GM18505 (cell line): ENCODE results near the gene JCAD.

Experiments
- ATAC-seq: cut with Tn5 transposase; IDR thresholded peaks from one replicate; pipeline ENCODE4 v1.9.1; 2021; ENCODE audit not compliant: unreplicated experiment
- POLR2A ChIP-seq: IDR thresholded peaks from 4 replicates; pipeline ENCODE4 v1.6.1; 2011; ENCODE audit warnings: borderline replicate concordance; ENCODE audit not compliant: insufficient read depth, insufficient read length; ENCODE audit errors: extremely low read depth

Gene JCAD

DNA sequence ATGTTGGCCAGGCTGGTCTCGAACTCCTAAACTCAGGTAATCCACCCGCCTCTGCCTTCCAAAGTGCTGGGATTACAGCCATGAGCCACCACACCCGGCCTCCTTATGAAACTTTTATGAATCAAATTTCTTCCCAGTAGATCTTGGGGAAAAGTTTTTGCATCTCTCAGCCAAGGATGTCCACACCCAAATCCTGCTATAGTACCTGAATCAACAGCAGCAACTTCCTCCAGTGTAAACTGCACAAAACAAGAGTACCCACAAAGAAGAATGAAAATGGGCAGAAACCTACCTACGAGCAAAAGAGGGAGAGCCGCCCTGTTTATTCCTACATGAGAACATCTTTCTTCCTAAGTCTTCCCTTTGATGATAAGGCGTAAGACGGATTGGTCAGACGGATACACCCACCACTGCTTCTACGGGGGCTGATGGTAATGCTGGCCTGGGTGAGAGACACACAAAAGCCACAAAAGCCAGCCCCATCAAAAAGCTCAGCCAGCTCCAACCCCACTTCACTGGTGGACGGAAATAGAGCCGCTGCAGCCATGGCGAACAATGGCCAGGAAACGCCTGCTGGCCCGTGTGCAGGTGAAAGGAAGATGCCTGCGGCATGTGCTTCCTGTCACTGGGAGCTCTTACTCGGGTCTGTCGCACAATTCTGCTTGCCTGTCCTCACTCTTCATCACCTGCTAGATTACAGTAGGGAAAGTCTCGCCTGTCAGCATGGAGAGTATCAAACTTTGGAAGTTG, 10.4 kb downstream of the JCAD start:
- ATAC-seq = no peak
- no peak for TF ChIP-seq POLR2A

DNA sequence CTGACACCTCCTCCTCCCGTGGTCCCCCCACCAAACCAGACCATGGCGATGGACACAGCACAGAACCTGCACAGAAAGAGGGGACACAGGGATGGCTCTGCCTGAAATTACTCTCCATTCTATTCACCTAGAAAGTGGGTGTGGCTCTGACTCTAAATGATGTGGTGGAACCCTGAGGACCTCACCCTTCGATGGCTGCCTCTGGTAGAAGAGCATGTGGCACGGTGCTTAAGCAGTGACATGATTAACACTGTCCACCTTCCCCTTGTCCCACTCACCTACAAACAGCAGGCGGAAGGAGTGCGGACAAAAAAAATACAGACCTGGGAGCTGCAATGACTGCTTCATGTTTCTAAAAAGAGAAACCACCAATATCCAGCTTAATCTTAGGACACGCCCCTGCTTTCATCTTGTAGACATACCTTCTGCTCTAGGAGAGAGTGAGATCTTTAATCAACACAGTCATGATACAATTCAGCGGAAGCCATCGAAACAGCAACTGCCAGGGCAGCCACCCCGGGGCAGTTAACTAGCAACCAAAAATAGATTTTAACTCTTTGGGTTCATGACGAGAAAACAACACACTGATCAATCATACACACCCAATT, 11.4 kb downstream of the JCAD start:
- TF ChIP-seq POLR2A = no peak
- ATAC-seq = no peak

DNA sequence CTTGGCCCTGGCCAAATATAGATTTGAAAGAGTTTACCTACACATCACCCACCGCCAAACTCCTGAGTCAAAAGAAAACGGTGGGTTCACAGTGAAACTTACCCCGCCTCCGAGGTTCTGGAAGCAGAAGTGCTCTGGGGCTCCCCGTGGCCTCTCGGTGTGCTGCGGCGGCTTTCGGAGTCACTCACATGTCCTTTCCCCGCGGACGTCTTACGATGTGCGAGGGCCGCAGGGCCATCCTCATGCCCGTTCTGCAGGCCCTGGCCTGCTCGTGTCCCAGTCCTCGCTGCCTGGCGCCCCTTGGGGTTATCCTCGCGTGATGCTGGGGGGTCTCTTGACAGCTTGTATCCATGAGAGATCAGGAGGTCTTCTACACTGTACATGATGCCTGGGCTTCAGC, 12.0 kb downstream of the JCAD start:
- ATAC-seq = no peak
- no peak for TF ChIP-seq POLR2A

DNA sequence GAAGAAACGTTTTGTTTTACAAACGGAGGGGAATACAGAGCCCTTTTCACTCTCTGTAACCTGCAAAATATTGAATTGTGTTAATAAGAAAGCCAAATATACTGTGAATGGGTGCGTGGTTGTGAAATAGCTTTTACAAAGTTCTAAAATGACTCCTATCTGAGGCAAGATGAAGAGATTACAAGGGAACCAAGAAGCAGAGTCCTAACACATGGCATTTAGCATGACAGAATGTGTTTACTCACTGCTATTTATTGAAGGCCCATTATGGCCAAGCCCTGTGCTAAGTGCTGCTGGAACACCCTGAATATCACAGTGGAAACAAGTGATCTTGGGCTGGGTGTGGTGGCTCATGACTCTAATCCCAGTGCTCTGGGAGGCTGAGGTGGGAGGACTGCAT, 12.9 kb downstream of the JCAD start:
- no peak for ATAC-seq
- no peak for TF ChIP-seq POLR2A

DNA sequence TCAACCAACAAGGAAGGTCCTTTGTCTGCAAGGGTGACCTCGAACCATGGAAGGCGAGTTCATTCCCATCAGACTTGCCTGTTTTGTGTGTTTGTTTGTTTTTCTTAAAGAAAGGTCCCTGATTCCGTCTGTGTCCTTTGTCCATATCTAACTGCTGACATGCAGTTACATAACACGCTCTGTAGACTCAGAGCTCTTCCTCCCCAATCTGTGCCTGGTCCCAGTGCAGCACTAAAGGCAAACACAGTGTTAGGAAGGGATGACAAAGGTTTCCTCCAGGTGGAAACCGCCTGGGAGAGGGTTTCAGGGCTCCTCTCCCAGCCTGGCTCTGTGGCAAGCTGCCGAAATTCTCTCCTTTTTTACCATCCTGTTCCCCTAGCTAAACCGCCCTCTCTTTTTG, 13.4 kb downstream of the JCAD start:
- no peak for TF ChIP-seq POLR2A
- no peak for ATAC-seq

DNA sequence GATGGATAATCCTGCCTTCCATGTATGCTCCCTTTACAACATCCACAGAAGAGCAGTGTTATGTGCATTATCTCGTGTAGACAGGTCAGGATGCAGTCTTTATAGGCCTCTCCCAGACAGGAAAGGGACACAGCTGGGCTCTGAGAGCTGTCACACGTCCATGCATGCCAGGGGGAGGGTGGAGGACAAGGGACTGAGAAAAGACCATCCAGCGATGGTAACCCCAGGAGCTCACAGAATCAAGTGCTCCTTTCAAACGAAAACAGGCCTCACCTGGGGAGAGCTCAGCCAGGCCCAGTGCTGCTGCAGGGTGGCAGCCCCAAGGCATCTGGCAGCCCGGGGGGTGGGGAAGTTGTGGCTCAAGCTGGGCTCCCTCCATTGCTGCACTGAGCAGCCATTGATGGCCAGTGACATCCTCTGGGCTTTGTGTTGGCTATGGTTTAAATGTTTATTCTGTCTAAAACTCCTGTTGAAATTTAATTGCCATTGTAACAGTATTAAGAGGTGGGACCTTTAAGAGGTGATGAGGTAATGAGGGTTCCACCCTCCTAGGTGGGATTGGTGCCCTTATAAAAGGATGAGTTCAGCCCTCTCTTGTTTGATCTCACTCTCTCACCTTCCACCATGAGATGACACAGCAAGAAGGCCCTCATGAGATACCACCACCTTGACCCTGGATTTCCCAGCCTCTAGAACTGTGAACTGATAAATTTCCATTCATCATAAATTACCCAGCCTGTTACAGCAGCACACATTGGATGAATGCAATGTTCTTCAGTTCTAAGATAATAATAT, 15.7 kb downstream of the JCAD start:
- no peak for TF ChIP-seq POLR2A

DNA sequence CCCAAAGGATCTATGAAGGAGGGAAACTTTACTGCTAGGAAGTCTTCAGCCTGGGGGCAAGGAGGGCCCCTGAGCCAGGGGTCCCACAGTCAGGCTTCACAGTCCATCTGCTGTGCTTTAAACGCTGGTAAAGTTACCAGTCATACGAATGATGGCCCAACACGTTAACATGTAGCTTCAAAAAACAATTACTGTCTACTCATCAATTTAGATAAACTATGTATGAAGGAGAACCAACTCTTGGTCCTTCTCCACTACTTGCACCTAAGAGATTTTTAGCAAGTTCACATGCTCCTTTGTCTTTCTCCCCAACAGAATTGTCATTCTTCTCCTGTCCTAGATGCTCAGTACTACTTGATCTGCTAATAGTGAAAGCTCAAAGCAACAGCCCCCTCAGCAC, 16.6 kb downstream of the JCAD start:
- ATAC-seq = no peak
- no peak for TF ChIP-seq POLR2A

More for the DNA sequence above, 15.7 kb downstream of the JCAD start:
- no peak for ATAC-seq

DNA sequence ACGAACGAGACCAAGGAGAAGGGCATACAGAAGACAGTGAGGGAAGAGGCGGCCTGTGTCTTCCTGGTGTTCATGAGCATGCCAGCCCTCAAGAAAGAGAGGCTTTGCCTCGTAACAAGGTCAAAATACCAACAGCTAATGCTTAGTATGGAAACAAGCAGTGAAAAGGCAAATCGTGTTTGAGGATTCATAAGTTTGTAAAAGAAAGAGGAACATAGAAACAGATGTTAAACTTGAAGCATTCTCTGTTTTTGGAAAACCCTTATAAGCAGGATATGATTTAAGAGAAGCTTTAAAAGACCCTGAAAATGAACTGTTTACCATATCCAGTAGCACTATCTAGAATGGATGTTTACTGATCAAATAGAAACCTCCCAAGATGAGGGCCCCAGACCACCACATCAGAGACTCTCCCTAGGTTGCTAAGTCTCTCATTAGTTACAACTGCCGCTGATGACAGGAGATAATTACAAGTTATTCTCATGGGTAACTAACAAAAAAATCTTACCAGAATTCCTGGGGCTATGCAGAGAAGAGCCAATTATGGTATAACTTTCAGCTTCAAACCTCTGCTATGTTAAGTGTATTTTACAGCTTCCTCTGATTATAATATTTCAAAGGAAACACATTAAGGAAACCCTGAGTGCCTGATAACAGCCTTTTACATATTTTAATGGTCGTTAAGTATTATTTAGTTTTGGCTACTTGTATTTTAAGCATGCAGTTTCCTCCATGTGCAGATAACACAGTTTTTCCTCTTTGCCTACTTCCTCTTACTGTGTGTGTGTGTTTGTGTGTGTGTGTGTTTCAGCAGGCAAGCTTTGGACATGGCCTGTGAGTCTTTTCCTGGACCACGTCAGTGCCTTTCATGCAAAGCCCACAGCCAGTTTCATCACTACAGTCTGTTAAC, 17.9 kb downstream of the JCAD start:
- TF ChIP-seq POLR2A = no peak
- ATAC-seq = no peak

DNA sequence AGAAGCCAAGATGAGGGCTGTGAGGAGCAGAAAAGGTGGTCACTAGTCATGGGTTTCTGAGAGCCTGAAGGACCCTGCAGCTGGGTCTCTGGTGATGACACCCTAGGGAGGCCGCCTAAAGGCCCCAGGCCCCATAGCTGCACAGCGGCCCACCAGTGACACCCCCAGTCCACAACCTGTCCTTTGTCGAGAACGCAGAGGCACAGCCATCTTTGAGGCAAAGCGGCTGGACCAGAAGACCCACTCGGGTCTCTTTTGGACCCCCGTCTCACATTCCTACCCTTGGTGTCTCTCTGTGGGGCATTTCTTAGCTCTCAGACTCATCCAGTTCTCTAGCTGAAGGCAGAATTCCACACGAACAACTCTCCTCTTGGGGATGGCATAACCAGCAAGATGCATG, 18.8 kb downstream of the JCAD start:
- no peak for ATAC-seq
- no peak for TF ChIP-seq POLR2A

DNA sequence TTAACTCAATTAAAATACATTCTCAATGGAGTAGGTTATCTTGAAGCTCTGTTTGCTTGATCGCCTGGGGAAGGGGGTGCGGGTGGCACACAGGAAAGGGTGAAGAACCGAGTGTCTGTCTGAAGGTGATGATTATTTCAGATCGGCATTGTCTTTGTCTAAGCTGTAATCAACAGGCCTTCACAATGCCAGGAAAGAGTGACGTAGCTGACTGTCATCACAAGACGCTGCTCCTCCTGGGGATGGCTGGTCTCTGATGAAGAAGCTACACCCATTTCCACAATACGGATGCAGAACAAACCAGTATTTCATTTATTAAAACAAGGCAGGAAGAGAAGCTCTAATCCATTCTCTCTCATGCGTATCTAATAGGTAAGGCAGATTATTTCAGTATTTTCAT, 19.4 kb downstream of the JCAD start:
- TF ChIP-seq POLR2A = no peak
- no peak for ATAC-seq

DNA sequence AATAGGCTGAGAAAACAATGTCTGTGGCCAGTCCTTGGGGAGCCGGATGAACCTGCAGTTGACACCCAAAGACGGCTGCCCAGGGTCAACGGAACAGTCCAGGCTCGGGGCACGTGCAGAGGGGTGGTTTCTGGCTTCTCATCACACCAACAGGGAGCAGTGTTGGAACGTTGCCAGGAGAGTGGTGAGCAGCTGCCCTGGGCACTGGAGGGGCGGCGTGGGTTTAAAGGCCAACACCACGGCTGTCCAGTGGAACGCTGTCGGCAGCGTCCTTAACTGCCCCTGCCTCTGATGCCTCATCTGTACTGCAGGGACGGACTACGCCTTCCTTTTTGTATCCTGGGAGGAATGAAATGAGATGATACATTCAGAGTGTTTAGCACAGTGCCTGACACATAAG, 19.8 kb downstream of the JCAD start:
- TF ChIP-seq POLR2A = no peak
- no peak for ATAC-seq

DNA sequence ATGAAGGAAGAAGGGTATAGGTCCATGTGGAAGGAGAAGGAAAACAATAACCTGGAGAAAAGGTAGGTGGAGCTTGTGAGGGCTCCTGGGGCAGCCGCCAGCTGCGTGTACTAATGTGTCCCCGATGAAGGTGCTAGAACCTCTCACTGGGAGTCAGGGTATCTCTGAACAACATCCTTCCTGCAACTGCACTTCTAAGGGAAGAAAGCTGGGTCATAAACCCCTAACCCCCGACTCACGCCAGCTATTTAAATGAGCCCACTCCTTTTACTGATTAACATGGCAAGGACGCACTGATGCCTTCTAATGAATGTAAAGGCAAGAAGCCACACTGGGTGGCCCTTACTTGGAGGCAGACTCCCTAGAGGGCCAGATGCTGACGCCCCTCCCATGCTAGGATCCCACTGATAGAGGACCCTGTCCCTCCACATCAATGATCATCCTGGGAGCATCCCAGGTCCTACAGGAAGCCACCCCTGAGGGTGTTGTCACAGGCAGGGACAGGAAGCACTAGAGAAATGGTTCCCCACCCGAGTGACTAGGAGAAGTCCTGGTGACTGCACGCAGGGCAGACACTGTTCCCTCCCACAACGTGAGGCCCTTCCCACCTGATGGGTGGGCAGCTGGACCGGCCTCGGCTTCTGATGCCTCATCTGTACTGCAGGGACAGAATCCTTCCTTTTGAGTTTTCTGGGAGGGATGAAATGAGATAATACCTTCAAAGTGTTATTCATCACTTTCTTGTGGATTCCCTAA, 20.4 kb downstream of the JCAD start:
- TF ChIP-seq POLR2A = no peak
- no peak for ATAC-seq
